ENCODE results near the gene CUBN. TPM values are rescaled to one million over a fixed set of nuclear protein-coding genes. Genes with fewer than 3 reads are reported as not detected.

The CUBN gene
- total RNA-seq, 1 donor from 2014 or later, result 6.8 TPM

- no peak overlapping the region for H3K4me3 ChIP-seq
- no peaks in the 10 kb centered on the region for H3K36me3 ChIP-seq
- intact Hi-C loops (cut with DNase I), result no loop called here
- H3K27me3 ChIP-seq, result no peaks in the 10 kb centered on the region
- no peaks in the 10 kb centered on the region for H3K9me3 ChIP-seq
- DNase-seq (ENCODE audit: low spot score in 2 of 2), result no peak
- H3K27ac ChIP-seq, result no peak overlapping the region
- TF ChIP-seq CTCF (IDR thresholded peaks at IDR 0.05), result no peak
- H3K4me1 ChIP-seq, result no peaks in the 10 kb centered on the region
These were observed 220.3 kb downstream of the CUBN start for GRCh38 chr10:16909271-16909767.

- Histone ChIP-seq H3K36me3 (no peaks in the 10 kb centered on the region), H3K27me3 (no peaks in the 10 kb centered on the region), H3K4me1 (no peaks in the 10 kb centered on the region), H3K4me3 (no peak overlapping the region), H3K27ac (no peak overlapping the region), H3K9me3 (no peaks in the 10 kb centered on the region)
- TF ChIP-seq CTCF (IDR thresholded peaks at IDR 0.05), result no peak
- no peak for DNase-seq (ENCODE audit: low spot score in 2 of 2)
- intact Hi-C loops (cut with DNase I), result no loop called here
These were observed 221.9 kb downstream of the CUBN start for GRCh38 chr10:16907687-16908086.

GRCh38 chr10:16905320-16905719 is 224.3 kb downstream of the CUBN start:
- Histone ChIP-seq H3K4me1 (no peaks in the 10 kb centered on the region), H3K9me3 (no peaks in the 10 kb centered on the region), H3K4me3 (no peak overlapping the region), H3K36me3 (no peaks in the 10 kb centered on the region), H3K27me3 (no peaks in the 10 kb centered on the region), H3K27ac (no peak overlapping the region)
- intact Hi-C loops (cut with DNase I), result no loop called here
- no peak for DNase-seq (ENCODE audit: low spot score in 2 of 2)
- no peak for TF ChIP-seq CTCF (IDR thresholded peaks at IDR 0.05)

GRCh38 chr10:16904639-16905061 is 225.0 kb downstream of the CUBN start:
- DNase-seq (ENCODE audit: low spot score in 2 of 2), result no peak
- no peaks in the 10 kb centered on the region for H3K4me1 ChIP-seq
- H3K9me3 ChIP-seq, result no peaks in the 10 kb centered on the region
- no peak for TF ChIP-seq CTCF (IDR thresholded peaks at IDR 0.05)
- no peaks in the 10 kb centered on the region for H3K36me3 ChIP-seq
- intact Hi-C loops (cut with DNase I), result no loop called here
- no peaks in the 10 kb centered on the region for H3K27me3 ChIP-seq
- no peak overlapping the region for H3K4me3 ChIP-seq
- no peak overlapping the region for H3K27ac ChIP-seq

GRCh38 chr10:16904049-16904448 is 225.6 kb downstream of the CUBN start:
- intact Hi-C loops (cut with DNase I), result no loop called here
- Histone ChIP-seq H3K27me3 (no peaks in the 10 kb centered on the region), H3K27ac (no peak overlapping the region), H3K36me3 (no peaks in the 10 kb centered on the region), H3K4me1 (no peaks in the 10 kb centered on the region), H3K9me3 (no peaks in the 10 kb centered on the region), H3K4me3 (no peak overlapping the region)
- no peak for TF ChIP-seq CTCF (IDR thresholded peaks at IDR 0.05)
- DNase-seq (ENCODE audit: low spot score in 2 of 2), result no peak

GRCh38 chr10:16902606-16903005 is 227.0 kb downstream of the CUBN start:
- no peak for TF ChIP-seq CTCF (IDR thresholded peaks at IDR 0.05)
- H3K27me3 ChIP-seq, result no peaks in the 10 kb centered on the region
- no peak for DNase-seq (ENCODE audit: low spot score in 2 of 2)
- H3K4me3 ChIP-seq, result no peak overlapping the region
- no peaks in the 10 kb centered on the region for H3K36me3 ChIP-seq
- no peaks in the 10 kb centered on the region for H3K4me1 ChIP-seq
- H3K9me3 ChIP-seq, result no peaks in the 10 kb centered on the region
- intact Hi-C loops (cut with DNase I), result no loop called here
- no peak overlapping the region for H3K27ac ChIP-seq

Measured in ascending aorta (tissue), 2 donors.